B cell (primary cell): ENCODE results near the gene OR8J1. TPM values are rescaled to one million over a fixed set of nuclear protein-coding genes. Genes with fewer than 3 reads are reported as not detected.

ENCODE experiments used
- ATAC-seq: fragments of 200-7000 bp; cut with Tn5 transposase; one replicate; pipeline ENCODE4 v1.10.0; 2021; ENCODE audit warnings: low read depth, mild to moderate bottlenecking, moderate number of reproducible peaks, moderate library complexity
- CTCF ChIA-PET: fragments of 350-600 bp; sonication (Branson Sonifier 250); formaldehyde crosslinking; loops from one replicate; lab custom pipeline; 2021; ENCODE audit warnings: antibody characterized with exemption, inconsistent platforms; lab: Charles Lee
- POLR2A ChIA-PET: fragments of 350-600 bp; sonication (Branson Sonifier 250); formaldehyde crosslinking; loops from one replicate; lab custom pipeline; 2021; ENCODE audit warnings: antibody characterized with exemption; lab: Charles Lee
- DNase-seq: peaks from one replicate; pipeline ENCODE4 v3.0.0; 2013
- H2AFZ ChIP-seq: 2 replicates; pipeline ENCODE4 v1.6.1; 2012; ENCODE audit warnings: mild to moderate bottlenecking, low read depth, low read length; ENCODE audit not compliant: insufficient read depth, poor library complexity, severe bottlenecking
- H3K27ac ChIP-seq, 2 donors: 1 replicate in 1 of 2; 2 replicates in 1 of 2; pipeline ENCODE4 v1.5.1; 2012 to 2013; ENCODE audit warnings: low read length in 2 of 2, mild to moderate bottlenecking in 2 of 2, moderate library complexity in 1 of 2
- H3K27me3 ChIP-seq, 4 experiments: fragments of 200-600 bp in 1 of 4; sonication (generic) in 1 of 4; replicated peaks in 1 of 4; 1 replicate in 2 of 4; 2 replicates in 2 of 4; pipeline versions ENCODE4 v1.6.1 to v1.7.0; 2013 to 2016; ENCODE audit warnings: low read length in 3 of 4, mild to moderate bottlenecking in 2 of 4, mixed read lengths in 1 of 4, moderate library complexity in 1 of 4; ENCODE audit not compliant: insufficient read depth in 4 of 4, control insufficient read depth in 3 of 4; ENCODE audit errors: control extremely low read depth in 1 of 4
- H3K36me3 ChIP-seq, 2 experiments: replicated peaks in 1 of 2; 1 replicate in 1 of 2; 2 replicates in 1 of 2; pipeline versions ENCODE4 v1.6.1 to v1.7.1; 2013; ENCODE audit warnings: low read length in 1 of 2; ENCODE audit not compliant: insufficient read depth in 2 of 2, control insufficient read depth in 1 of 2; ENCODE audit errors: control extremely low read depth in 1 of 2, extremely low read depth in 1 of 2
- H3K4me1 ChIP-seq, 2 donors: fragments of 200-600 bp in 1 of 2; sonication (generic) in 1 of 2; 1 replicate in 1 of 2; 2 replicates in 1 of 2; pipeline versions ENCODE4 v1.5.1 to v1.6.1; 2013 to 2017; ENCODE audit warnings: low read length in 2 of 2; ENCODE audit not compliant: control insufficient read depth in 2 of 2, insufficient read depth in 2 of 2
- H3K4me2 ChIP-seq: replicated peaks from 2 replicates; pipeline ENCODE3; 2012; ENCODE audit warnings: mild to moderate bottlenecking, low read depth, low read length; ENCODE audit not compliant: poor library complexity, severe bottlenecking
- H3K4me3 ChIP-seq, 5 experiments: fragments of 200-600 bp in 1 of 5; sonication (generic) in 1 of 5; 1 replicate in 3 of 5; 2 replicates in 2 of 5; pipeline versions ENCODE4 v1.5.1 to v1.7.0; 2011 to 2016; ENCODE audit warnings: low read length in 4 of 5, mild to moderate bottlenecking in 4 of 5, low read depth in 2 of 5, control low read depth in 1 of 5, moderate library complexity in 1 of 5; ENCODE audit not compliant: insufficient read depth in 1 of 5; ENCODE audit errors: control extremely low read depth in 1 of 5, extremely low read depth in 1 of 5
- H3K79me2 ChIP-seq: fragments of 200-600 bp; sonication (generic); one replicate; pipeline ENCODE4 v1.6.0; 2016; ENCODE audit warnings: low read length; ENCODE audit not compliant: control insufficient read depth, insufficient read depth
- H3K9ac ChIP-seq: fragments of 200-600 bp; sonication (generic); 2 replicates; pipeline ENCODE4 v1.6.1; 2017; ENCODE audit warnings: mild to moderate bottlenecking, low read length, moderate library complexity
- H3K9me3 ChIP-seq, 3 donors: one replicate each; pipeline versions ENCODE4 v1.6.1 to v1.7.1; 2013; ENCODE audit warnings: low read length in 2 of 3; ENCODE audit not compliant: control insufficient read depth in 2 of 3, insufficient read depth in 1 of 3; ENCODE audit errors: control extremely low read depth in 1 of 3
- H4K20me1 ChIP-seq: 2 replicates; pipeline ENCODE4 v1.6.0; 2012; ENCODE audit warnings: mild to moderate bottlenecking, low read length; ENCODE audit not compliant: insufficient read depth, control insufficient read depth, poor library complexity, severe bottlenecking
- H3K27ac Mint-ChIP-seq: one replicate; pipeline ENCODE4 v1.8.0; 2021; ENCODE audit warnings: mixed read lengths
- H3K27me3 Mint-ChIP-seq: one replicate; pipeline ENCODE4 v1.8.0; 2021; ENCODE audit warnings: mixed read lengths
- H3K4me1 Mint-ChIP-seq: one replicate; pipeline ENCODE4 v1.8.0; 2021; ENCODE audit warnings: mixed read lengths
- H3K4me3 Mint-ChIP-seq: one replicate; pipeline ENCODE4 v1.8.0; 2021; ENCODE audit warnings: mixed read lengths
- H3K9me3 Mint-ChIP-seq: one replicate; pipeline ENCODE4 v1.8.0; 2022; ENCODE audit warnings: mixed read lengths; ENCODE audit not compliant: insufficient read depth
- EZH2 ChIP-seq: IDR thresholded peaks from 2 replicates; pipeline ENCODE4 v1.6.1; 2012; ENCODE audit warnings: borderline replicate concordance, low read depth, mild to moderate bottlenecking, moderate library complexity, low read length; ENCODE audit not compliant: insufficient read depth, poor library complexity, severe bottlenecking
- WGBS: methylation state at CpG from one replicate; pipeline ENCODE4 v1.1.5; 2013; ENCODE audit warnings: missing lambda C conversion rate; ENCODE audit not compliant: insufficient coverage; 5-methylcytosine and 5-hydroxymethylcytosine counted together
- intact Hi-C: fragments of 100-400 bp; cut with micrococcal nuclease; formaldehyde crosslinking; loops from one replicate; pipeline ENCODE4 v1.10.0; 2022
- polyA plus RNA-seq: library from polyadenylated mRNA; depleted of rRNA; stranded (reverse); fragments of >200 nt; gene quantifications from 2 replicates; pipeline ENCODE4 v1.2.3, GENCODE V29; 2012
- total RNA-seq, 2 donors: library from RNA; stranded (reverse); fragments of 120-200 nt in 1 of 2; gene quantifications; 1 replicate in 1 of 2; 2 replicates in 1 of 2; pipeline versions ENCODE4 v1.2.3 to v1.2.4, GENCODE V29; 2013 to 2022
- TF ChIP-seq, protein P1 (sequence below): fragments of 200-600 bp; IDR thresholded peaks from one replicate; pipeline ENCODE4 v1.8.0; 2022; ENCODE audit warnings: antibody characterized with exemption, mild to moderate bottlenecking

OR8J1 gene
- total and polyA plus RNA-seq, 2 donors (not counting 1 experiment from before 2014, with no cell fraction given) = not detected

DNA sequence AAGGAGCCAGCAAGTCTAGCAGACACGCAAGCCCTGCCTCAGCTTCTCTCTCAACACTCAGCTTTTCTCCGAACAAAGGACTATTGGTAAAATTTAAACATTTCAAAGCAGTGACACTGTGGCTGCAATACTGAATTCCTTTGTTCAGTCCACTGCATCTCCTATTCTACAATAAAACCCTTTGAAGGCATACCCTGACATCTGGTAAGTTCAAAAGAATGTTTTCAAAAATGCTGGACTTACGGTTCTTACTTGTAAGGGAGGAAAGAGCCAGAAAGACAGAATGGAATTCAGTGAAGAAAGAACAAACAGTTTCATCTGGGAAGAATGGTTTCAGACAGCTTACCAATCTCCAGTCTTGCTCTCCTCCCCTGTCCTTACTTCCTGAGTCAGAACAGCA is 20.9 kb upstream of the OR8J1 start:
- Mint-ChIP-seq H3K27ac (no peak overlapping the region), H3K27me3 (no peaks in the 10 kb centered on the region), H3K9me3 (no peaks in the 10 kb centered on the region), H3K4me1 (no peaks in the 10 kb centered on the region), H3K4me3 (no peak overlapping the region)
- no peaks in the 10 kb centered on the region for H3K27me3 ChIP-seq
- H3K4me1 ChIP-seq = no peaks in the 10 kb centered on the region
- no peak for TF ChIP-seq EZH2
- TF ChIP-seq, protein P1, sequence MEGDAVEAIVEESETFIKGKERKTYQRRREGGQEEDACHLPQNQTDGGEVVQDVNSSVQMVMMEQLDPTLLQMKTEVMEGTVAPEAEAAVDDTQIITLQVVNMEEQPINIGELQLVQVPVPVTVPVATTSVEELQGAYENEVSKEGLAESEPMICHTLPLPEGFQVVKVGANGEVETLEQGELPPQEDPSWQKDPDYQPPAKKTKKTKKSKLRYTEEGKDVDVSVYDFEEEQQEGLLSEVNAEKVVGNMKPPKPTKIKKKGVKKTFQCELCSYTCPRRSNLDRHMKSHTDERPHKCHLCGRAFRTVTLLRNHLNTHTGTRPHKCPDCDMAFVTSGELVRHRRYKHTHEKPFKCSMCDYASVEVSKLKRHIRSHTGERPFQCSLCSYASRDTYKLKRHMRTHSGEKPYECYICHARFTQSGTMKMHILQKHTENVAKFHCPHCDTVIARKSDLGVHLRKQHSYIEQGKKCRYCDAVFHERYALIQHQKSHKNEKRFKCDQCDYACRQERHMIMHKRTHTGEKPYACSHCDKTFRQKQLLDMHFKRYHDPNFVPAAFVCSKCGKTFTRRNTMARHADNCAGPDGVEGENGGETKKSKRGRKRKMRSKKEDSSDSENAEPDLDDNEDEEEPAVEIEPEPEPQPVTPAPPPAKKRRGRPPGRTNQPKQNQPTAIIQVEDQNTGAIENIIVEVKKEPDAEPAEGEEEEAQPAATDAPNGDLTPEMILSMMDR = no peak
- no peaks in the 10 kb centered on the region for H4K20me1 ChIP-seq
- ChIA-PET POLR2A (no interaction called here), CTCF (no interaction called here)
- no peak overlapping the region for H3K4me3 ChIP-seq
- H3K4me2 ChIP-seq = no peak overlapping the region
- H2AFZ ChIP-seq = no peak overlapping the region
- H3K79me2 ChIP-seq = no peaks in the 10 kb centered on the region
- no CpG with 5 or more reads among the region's 3 CpGs for whole genome bisulfite sequencing
- DNase-seq (no peak), ATAC-seq (no peak)
- intact Hi-C loops = no loop called here
- no peaks in the 10 kb centered on the region for H3K36me3 ChIP-seq
- H3K9me3 ChIP-seq = peaks cover 0 to 15% (median 2%) of the 10 kb centered on the region in 3 donors
- no peak overlapping the region for H3K9ac ChIP-seq
- no peak overlapping the region for H3K27ac ChIP-seq

DNA sequence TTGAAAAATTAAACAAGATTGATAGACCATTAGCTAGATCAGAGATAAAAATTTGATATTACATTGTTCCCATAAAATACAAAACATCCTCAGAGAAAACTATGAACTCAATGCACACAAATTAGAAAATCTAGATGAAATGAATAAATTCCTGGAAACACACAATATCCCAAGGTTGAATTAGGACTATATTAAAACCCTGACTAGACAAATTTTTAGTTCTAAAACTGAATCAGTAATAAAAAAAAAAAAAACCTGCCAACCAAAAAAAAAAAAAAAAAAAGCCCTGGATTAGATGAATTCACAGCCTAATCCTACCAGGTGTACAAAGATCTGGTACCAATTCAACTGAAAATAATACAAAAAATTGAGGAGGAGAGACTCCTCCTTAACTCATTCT is 13.8 kb upstream of the OR8J1 start:
- H3K27ac Mint-ChIP-seq = no peak overlapping the region
- H3K27me3 Mint-ChIP-seq = no peaks in the 10 kb centered on the region
- ChIA-PET POLR2A (no interaction called here), CTCF (no interaction called here)
- Histone ChIP-seq H3K9ac (no peak overlapping the region), H3K9me3 (peaks cover 0 to 5% (median 0%) of the 10 kb centered on the region in 3 donors), H3K4me1 (no peaks in the 10 kb centered on the region), H3K79me2 (no peaks in the 10 kb centered on the region), H3K27me3 (no peaks in the 10 kb centered on the region), H2AFZ (no peak overlapping the region), H4K20me1 (no peaks in the 10 kb centered on the region), H3K4me2 (no peak overlapping the region), H3K36me3 (no peaks in the 10 kb centered on the region), H3K27ac (no peak overlapping the region), H3K4me3 (no peak overlapping the region)
- TF ChIP-seq, protein P1 = no peak
- no peak for TF ChIP-seq EZH2
- DNase-seq = no peak
- no peak for ATAC-seq
- H3K9me3 Mint-ChIP-seq = peaks cover 8% of the 10 kb centered on the region
- H3K4me3 Mint-ChIP-seq = no peak overlapping the region
- no peaks in the 10 kb centered on the region for H3K4me1 Mint-ChIP-seq
- intact Hi-C loops = no loop called here
